Body of pancreas (tissue), 4 donors: ENCODE results near the gene SHF.

Source experiments
- POLR2A ChIP-seq, 3 donors: fragments of 450-650 bp; IDR thresholded peaks; one replicate each; pipeline ENCODE4 v1.6.1; 2016; ENCODE audit warnings: antibody characterized with exemption in 3 of 3, mild to moderate bottlenecking in 2 of 3
- TF ChIP-seq, protein P1 (sequence below), 7 experiments: fragments of 450-650 bp in 4 of 7; fragments of 200-600 bp in 3 of 7; sonication (generic) in 3 of 7; IDR thresholded peaks; one replicate each; pipeline ENCODE4 v1.5.1; 2016 to 2019; ENCODE audit warnings: antibody characterized with exemption in 7 of 7

- TF ChIP-seq, protein P1, sequence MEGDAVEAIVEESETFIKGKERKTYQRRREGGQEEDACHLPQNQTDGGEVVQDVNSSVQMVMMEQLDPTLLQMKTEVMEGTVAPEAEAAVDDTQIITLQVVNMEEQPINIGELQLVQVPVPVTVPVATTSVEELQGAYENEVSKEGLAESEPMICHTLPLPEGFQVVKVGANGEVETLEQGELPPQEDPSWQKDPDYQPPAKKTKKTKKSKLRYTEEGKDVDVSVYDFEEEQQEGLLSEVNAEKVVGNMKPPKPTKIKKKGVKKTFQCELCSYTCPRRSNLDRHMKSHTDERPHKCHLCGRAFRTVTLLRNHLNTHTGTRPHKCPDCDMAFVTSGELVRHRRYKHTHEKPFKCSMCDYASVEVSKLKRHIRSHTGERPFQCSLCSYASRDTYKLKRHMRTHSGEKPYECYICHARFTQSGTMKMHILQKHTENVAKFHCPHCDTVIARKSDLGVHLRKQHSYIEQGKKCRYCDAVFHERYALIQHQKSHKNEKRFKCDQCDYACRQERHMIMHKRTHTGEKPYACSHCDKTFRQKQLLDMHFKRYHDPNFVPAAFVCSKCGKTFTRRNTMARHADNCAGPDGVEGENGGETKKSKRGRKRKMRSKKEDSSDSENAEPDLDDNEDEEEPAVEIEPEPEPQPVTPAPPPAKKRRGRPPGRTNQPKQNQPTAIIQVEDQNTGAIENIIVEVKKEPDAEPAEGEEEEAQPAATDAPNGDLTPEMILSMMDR (IDR thresholded peaks at IDR 0.05), result no peak
- TF ChIP-seq POLR2A (IDR thresholded peaks at IDR 0.05), result no peak
These were observed 43.4 kb upstream of the SHF start for GRCh38 chr15:45231132-45231531.
